ENCODE measurements around the gene GHITM.
A peak's percentile ranks its signal among the peaks of the same experiment; 100 is the strongest.
"Not testable (repeated sequence)": the region's sequence is repeated elsewhere in the genome, so short reads cannot be mapped to it uniquely, and the experiment has no call there.

DNA sequence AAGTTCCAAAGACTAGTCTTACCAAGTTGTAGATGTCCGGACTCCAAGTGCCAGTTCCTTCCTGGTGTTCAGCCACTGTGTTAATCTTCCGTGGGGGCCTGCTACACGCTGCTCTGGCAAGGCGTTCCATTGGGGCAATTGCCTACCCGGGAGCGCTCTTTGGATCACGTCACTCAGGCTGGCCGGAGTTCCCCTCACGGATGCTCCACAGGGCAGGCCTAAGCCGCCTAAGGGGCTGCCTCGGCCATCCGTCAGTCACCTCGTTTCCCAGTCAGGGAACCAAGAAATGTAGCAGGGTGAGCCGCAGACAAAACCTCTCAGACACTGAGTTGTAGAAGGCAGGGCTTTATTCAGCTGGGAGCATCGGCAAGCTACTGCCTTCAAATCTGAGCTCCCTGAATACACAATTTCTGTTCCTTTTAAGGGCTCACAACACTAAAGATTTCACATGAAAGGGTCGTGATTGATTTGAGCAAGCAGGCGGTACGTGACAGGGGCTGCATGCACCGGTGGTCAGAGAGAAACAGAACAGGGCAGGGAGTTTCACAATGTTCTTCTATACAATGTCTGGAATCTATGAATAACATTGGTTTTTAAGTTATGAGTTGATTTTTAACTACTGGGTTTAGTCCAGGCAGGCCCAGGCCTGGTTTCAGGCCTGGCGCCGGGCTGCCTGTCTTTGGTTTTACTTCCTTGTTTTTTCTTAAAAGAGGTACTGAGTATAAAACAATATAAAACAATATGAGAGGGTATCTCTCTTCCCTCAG lies 32.6 kb downstream of the GHITM start:
- TF ChIP-seq POLR2A (IDR thresholded peaks at IDR 0.05; ENCODE audit: low read depth, low read length) = 0 out of 2 replicates have a peak, but pooled peaks have one; percentile 32
- TF ChIP-seq POLR2AphosphoS5 (IDR thresholded peaks at IDR 0.05; ENCODE audit: low read depth, low read length); PAX5 (IDR thresholded peaks at IDR 0.05; ENCODE audit: insufficient read depth, low read length, severe bottlenecking); TAF1 (IDR thresholded peaks at IDR 0.05; ENCODE audit: low read depth, low read length); POU2F2 (IDR thresholded peaks at IDR 0.05; ENCODE audit: low read depth, low read length): not testable (repeated sequence)
- TF ChIP-seq SPI1 (IDR thresholded peaks at IDR 0.05; ENCODE audit: low read depth, low read length) = peak; percentile 26; the same call in 1 of the 2 replicates

All from GM12891 (cell line).